NOMO-1 (cell line): ENCODE results near the gene FADS1.

ENCODE experiments used
- DNase-seq, 2 experiments: peaks; one replicate each; lab custom pipeline; 2025; ENCODE audit not compliant: unreplicated experiment in 2 of 2; lab: John Stamatoyannopoulos, UW

FADS1 gene

GRCh38 chr11:61797263-61797944, 19.4 kb downstream of the FADS1 start:
- DNase-seq = peak; percentile 12 to 64

GRCh38 chr11:61795876-61796526, 20.8 kb downstream of the FADS1 start:
- DNase-seq = no peak

- DNase-seq = no peak
These were observed 21.3 kb downstream of the FADS1 start for GRCh38 chr11:61795459-61795858.

GRCh38 chr11:61794579-61794978, 22.2 kb downstream of the FADS1 start:
- no peak for DNase-seq

- DNase-seq = no peak
These were observed 23.0 kb downstream of the FADS1 start for GRCh38 chr11:61793829-61794204.

GRCh38 chr11:61793083-61793828, 23.5 kb downstream of the FADS1 start:
- DNase-seq = peak in 1 of 2 experiments; percentile 29

- DNase-seq = peak; percentile 91 to 97
These were observed 24.3 kb downstream of the FADS1 start, which contains the start of the genes FEN1 and TMEM258 for GRCh38 chr11:61792310-61793082. Gene FEN1, plus strand, starts transcription at chr11:61792911. Its CDS starts 2,451 bp downstream, at chr11:61795362. Gene TMEM258, minus strand, starts transcription at chr11:61792599. Its CDS starts 41 bp downstream, at chr11:61792558.

GRCh38 chr11:61791737-61792309, 25.0 kb downstream of the FADS1 start:
- DNase-seq = peak; percentile 46 to 56

GRCh38 chr11:61787928-61788491, 28.8 kb downstream of the FADS1 start:
- DNase-seq = peak in 1 of 2 experiments; percentile 15

GRCh38 chr11:61785837-61786402, 30.9 kb downstream of the FADS1 start:
- no peak for DNase-seq

- DNase-seq = no peak
These were observed 32.3 kb downstream of the FADS1 start for GRCh38 chr11:61784506-61784805.

GRCh38 chr11:61783717-61784505, 32.9 kb downstream of the FADS1 start:
- no peak for DNase-seq

GRCh38 chr11:61782841-61783240, 34.0 kb downstream of the FADS1 start:
- no peak for DNase-seq

- no peak for DNase-seq
These were observed 34.5 kb downstream of the FADS1 start for GRCh38 chr11:61782299-61782698.

GRCh38 chr11:61781585-61781984, 35.2 kb downstream of the FADS1 start:
- DNase-seq = no peak

GRCh38 chr11:61780581-61781162, 36.1 kb downstream of the FADS1 start:
- no peak for DNase-seq

- DNase-seq = no peak
These were observed 36.9 kb downstream of the FADS1 start for GRCh38 chr11:61779666-61780525.
